Anterior cingulate cortex (tissue), 58 donors: ENCODE measurements around the gene SLC2A10.

Experiments used
- DNase-seq, 58 donors: peaks; one replicate each; lab custom pipeline; 2025; lab: John Stamatoyannopoulos, UW

SLC2A10 gene

GRCh38 chr20:46701556-46701955 is 7.9 kb upstream of the SLC2A10 start:
- no peak for DNase-seq

- no peak for DNase-seq
Observed at GRCh38 chr20:46701986-46702385, 7.5 kb upstream of the SLC2A10 start.

- no peak for DNase-seq
Observed at GRCh38 chr20:46702447-46703203, 6.8 kb upstream of the SLC2A10 start.

GRCh38 chr20:46703435-46703834 is 6.0 kb upstream of the SLC2A10 start:
- DNase-seq, result no peak

GRCh38 chr20:46704714-46705377 is 4.6 kb upstream of the SLC2A10 start:
- DNase-seq, result no peak

GRCh38 chr20:46705378-46705729 is 4.1 kb upstream of the SLC2A10 start:
- DNase-seq, result no peak

- DNase-seq, result no peak
Observed at GRCh38 chr20:46706242-46706641, 3.2 kb upstream of the SLC2A10 start.

GRCh38 chr20:46708172-46708860 is 1.1 kb upstream of the SLC2A10 start:
- DNase-seq, result no peak

GRCh38 chr20:46709055-46709458 is 392 bp upstream of the SLC2A10 start:
- DNase-seq, result no peak

- no peak for DNase-seq
Observed at GRCh38 chr20:46710153-46710913, 884 bp downstream of the SLC2A10 start.

- DNase-seq, result no peak
Observed at GRCh38 chr20:46712056-46712636, 2.7 kb downstream of the SLC2A10 start.

GRCh38 chr20:46713957-46714834 is 4.7 kb downstream of the SLC2A10 start:
- no peak for DNase-seq

GRCh38 chr20:46715292-46715756 is 5.9 kb downstream of the SLC2A10 start:
- DNase-seq, result no peak

- no peak for DNase-seq
Observed at GRCh38 chr20:46717818-46718541, 8.5 kb downstream of the SLC2A10 start.

- no peak for DNase-seq
Observed at GRCh38 chr20:46720019-46720418, 10.6 kb downstream of the SLC2A10 start.

GRCh38 chr20:46720776-46721425 is 11.5 kb downstream of the SLC2A10 start:
- no peak for DNase-seq

GRCh38 chr20:46721476-46721875 is 12.0 kb downstream of the SLC2A10 start:
- no peak for DNase-seq

- DNase-seq, result no peak
Observed at GRCh38 chr20:46722450-46722849, 13.0 kb downstream of the SLC2A10 start.
